GM21786 (cell line): Measurements from ENCODE around the gene COG3.

Source experiments
- ATAC-seq: cut with Tn5 transposase; IDR thresholded peaks from one replicate; pipeline ENCODE4 v1.9.1; 2021; ENCODE audit not compliant: unreplicated experiment

Gene COG3

DNA sequence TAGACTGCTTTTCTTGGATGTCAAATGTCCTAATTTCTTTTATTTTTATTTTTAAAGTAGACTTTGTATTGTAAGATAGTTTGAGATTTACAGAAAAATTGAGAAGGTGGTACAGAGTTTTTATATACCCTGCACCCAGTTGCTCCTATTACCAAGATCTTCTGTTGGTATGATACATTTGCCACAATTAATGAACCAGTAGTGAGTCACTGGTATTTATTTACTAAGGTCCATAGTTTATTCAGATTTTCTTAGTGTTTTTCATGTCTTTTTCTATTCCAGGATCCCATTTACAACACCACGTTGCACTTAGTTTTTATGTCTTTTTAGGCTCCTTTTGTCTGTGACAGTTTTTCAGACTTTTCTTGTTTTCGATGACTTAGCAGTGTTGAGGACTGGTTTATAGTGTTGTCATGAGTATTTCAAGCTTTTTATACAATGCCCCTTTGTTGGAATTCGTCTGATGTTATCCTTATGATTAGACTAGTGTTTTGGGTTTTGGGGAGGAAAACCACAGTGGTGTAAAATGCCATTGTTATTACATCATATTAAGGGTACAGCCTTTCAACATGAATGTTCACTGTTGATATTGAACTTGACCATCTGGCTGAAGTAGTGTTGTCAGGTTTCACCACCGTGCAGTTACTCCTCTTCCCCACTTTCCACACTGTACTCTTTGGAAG, 35.9 kb downstream of the COG3 start:
- ATAC-seq: no peak

GRCh38 chr13:45501175-45501526, 36.4 kb downstream of the COG3 start:
- no peak for ATAC-seq

- no peak for ATAC-seq
Observed at GRCh38 chr13:45503658-45504057, 38.9 kb downstream of the COG3 start.

- no peak for ATAC-seq
Observed at GRCh38 chr13:45506811-45507210, 42.1 kb downstream of the COG3 start.

DNA sequence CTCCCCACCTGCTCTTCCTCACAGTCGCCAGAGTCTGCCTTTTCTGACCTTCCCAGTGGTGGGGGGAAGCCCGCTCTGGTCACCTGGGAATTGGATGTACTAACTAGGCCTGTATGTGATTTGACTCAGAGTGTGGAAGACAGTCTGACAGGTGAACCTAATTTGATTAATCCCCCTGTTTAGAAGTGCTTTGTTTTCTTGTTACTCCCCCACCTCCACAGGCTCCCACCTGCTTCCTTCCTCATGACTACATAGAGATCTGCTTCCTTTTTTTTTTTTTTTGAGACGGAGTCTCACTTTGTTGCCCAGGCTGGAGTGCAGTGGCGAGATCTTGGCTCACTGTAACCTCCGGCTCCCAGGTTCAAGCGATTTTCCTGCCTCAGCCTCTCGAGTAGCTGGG, 44.0 kb downstream of the COG3 start:
- no peak for ATAC-seq

DNA sequence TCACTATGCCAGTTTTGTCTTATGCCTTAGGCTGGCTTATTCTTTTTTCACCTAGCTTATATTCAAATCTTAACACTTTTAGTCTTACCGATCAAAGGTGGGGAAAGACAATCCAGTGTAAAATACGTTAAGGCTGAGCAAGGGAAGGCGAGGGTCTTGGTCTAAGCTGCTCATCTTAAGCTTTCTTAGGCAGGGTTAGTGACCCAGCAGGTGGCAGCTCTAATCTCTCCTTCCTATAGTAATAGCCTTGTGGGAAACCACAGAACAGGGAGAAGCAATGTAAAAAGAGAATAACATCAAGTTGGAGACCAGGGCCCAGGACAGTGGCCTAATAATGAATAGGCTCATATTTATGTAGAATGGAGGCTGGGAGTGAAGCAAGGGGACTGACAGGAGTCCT, 45.9 kb downstream of the COG3 start:
- ATAC-seq: no peak

- no peak for ATAC-seq
Observed at GRCh38 chr13:45511310-45512097, 46.8 kb downstream of the COG3 start.

DNA sequence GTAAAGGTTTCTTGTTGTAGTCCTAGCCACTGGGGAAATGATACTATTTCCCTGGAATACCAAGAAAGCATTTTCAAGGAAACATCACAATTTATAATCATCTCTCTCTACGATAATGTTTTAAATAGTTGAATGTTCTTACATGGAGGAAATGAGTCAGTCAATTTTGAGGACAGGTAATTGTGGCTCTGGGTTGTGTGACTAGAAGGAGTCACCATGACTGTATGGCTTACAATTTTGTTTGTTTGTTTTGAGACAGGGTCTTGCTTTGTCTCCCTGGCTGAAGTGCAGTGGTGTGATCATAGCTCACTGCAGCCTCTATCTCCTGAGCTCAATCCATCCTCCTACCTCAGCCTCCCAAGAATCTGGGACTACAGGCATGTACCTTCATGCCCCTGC, 47.4 kb downstream of the COG3 start:
- no peak for ATAC-seq

- no peak for ATAC-seq
Observed at GRCh38 chr13:45516757-45517156, 52.0 kb downstream of the COG3 start.

GRCh38 chr13:45518525-45519245, 53.9 kb downstream of the COG3 start:
- ATAC-seq: no peak

DNA sequence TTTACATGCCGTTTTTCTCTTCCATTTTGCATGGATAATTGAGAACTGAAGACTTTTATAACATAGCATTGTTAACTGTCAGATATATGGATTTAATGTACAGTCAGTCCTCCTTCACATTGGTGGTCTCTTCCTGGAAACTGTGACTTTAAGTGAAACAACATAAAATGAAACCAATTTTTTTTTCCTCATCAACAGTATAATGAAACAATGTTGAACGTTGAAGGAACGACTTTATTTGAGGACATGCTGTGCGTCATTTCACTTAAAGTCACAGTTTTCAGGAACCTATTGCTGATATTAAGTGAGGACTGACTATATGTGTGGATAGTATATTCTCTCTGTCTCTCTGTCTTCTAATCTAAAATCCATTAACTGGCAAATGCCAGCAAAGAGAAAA, 54.8 kb downstream of the COG3 start:
- no peak for ATAC-seq

GRCh38 chr13:45521297-45521696, 56.6 kb downstream of the COG3 start:
- no peak for ATAC-seq

DNA sequence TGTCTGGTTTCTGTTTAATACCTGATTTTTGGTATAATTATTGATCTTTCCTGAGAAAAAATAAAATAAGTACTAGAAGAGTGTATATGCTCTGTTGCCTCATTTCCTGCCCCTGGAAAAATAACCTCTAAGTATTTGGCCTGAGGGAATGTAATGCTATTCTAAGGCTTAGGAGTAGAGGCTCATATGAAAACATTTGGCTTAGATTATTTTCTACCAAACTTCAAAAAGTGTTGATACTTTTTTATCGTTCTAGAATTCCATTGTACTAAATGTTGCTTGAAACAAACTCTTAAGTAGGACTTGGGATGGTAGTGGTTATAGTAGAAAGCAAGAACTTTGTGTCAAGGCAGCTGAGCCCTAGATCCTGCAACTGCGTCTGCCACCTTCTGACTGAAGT, 57.8 kb downstream of the COG3 start:
- ATAC-seq: no peak

- ATAC-seq: no peak
Observed at GRCh38 chr13:45527699-45528462, 63.1 kb downstream of the COG3 start.

DNA sequence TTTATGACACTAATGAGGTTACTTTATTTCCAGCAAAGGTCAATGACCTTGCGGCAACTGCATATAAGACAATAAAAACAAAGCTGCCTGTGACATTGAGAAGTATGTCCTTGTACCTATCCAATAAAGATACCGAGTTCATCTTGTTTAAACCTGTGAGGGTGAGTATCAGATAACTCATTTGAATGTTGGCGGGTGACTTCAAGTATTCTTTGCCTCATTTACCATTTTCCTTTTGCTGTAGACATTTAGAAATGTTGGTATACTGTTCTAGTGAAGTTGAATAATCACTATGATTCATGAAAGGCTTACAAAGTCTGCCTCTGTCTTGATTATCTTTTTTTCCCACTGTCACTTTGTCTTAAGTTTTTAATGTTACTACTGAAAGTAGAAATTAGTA, 65.0 kb downstream of the COG3 start:
- no peak for ATAC-seq

DNA sequence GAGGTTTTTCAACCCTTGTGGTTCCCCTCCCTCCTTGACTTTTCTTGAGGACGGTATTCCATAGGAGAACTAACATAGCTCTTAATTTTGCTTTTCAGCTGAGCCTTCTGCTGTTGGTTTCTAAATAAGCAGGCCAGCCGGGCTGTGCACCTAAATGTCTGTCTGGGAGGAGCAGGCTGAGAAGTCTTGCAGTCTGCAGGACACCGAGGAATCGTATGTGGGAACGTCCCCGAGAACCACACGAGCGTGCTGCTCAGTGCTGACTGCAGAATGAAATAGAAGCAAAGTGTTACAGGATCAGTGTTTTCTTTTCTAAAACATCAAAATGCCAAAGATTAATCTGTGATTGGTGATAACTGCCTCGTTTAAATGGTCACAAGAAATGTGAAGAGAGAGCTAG, 69.9 kb downstream of the COG3 start:
- no peak for ATAC-seq

DNA sequence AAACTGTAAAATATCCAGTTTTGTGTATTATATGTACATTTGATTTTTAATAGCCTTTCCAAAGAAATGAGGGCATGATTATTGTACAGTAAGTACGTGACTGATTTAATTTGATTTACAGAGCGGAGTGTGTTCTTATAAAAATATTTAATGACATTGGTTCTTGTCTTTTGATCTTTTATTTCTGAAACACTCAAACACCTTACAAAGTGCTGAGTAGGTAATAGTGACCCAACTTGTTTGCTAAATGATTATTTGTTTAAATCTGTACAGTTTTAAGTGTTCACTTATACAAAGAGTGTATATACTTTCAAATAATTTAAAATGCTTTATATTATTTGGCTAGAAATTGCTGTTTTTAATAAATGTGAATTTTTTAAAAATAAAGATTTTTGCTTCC, 71.5 kb downstream of the COG3 start:
- no peak for ATAC-seq

DNA sequence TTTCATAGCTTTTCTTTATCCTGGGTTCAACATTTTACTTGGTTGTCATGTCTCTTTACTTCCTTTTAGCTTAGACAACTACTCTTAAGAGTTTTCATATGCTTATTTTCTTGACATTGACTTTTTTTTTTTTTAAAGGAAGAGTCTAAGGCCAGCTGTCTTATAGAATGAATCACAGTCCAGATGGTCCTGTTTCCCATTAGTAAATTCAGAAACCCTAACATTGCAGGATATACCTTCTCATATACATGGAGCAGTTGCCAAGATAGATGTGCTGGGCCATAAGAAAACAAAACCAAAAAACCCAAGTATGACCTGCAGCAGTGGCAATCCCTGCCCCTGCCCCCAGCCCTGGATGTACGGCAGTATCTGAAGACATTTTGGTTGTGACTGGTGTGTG, 72.8 kb downstream of the COG3 start:
- no peak for ATAC-seq

GRCh38 chr13:45538382-45538781, 73.6 kb downstream of the COG3 start:
- ATAC-seq: no peak

DNA sequence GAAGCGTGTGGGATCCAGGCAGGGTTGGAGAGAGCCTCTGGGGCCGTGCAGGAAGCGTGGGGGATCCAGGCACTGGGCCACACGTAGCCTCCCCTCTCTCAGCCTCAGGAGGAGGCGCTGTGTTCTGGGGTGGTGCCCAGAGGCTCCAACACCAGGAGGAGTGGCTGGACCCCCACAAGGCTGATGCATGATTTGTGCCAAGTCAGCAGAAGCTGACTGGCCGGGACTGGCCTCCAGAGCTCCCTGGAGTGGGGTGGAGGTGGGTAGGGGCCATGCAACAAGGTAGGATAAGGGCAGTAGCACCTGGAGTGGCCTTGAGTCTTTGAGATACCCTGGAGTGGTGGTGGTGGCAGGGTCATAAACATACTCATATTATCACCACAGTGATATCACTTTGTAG, 75.5 kb downstream of the COG3 start:
- no peak for ATAC-seq

DNA sequence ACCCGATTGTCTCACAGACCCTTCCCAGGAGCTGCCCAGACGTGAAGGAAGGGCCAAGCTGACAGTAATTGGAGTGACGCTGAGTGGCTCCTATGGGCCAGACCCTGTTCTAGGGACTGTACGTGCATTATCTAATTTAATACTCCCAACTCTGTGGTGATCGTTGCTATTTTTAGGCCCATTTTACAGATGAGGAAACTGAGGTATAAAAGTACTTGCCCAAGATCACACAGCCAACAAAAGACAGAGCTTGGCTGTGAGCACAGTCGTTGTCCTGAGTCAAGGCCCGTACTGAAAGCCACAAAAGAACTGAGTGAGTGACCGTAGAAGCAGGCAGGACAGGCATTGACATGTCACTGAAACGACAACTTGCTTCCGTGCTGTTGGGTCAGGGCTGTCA, 76.1 kb downstream of the COG3 start:
- ATAC-seq: no peak
